ENCODE measurements around the gene PROCA1.

DNA sequence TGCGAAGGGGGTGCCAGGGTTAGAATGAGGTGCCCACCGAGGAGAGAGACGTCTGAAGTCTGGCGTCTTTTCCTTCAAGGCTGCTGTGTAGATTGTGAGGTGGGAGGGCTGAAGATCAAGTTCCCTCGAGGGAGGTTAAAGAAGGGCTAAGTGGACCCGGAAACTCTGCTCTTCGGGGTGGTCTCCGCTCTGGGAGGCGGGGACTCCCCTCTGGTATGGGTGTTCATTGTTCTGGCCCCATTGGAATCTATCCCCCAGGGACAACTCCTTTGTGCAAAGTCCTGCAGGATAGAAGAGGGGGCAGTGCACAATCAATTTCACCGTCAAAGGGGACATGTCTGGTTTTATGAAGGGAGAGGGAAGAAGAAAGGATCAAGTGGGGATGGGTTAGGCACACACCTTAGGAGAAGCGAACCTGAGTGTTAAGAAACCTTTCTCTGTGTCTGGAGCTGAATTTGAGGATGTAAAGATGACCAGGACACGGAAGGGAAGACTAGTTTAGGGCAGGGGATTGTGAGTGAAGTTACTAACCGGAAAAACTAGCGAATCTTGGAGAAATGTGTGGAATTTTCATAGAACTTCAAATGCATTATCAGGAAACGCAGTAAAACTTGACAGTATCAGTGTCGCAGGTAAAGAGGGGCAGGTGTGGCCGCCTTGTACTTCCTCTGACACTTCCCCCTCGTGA, 6.8 kb upstream of the PROCA1 start:
- TF ChIP-seq POLR2A (IDR thresholded peaks at IDR 0.05; ENCODE audit: low read depth, low read length) (no peak), TAF1 (IDR thresholded peaks at IDR 0.05; ENCODE audit: low read depth, low read length) (no peak)
